WTC11 (cell line): ENCODE measurements around the gene DNAJB8.

Source experiments
- CREM ChIP-seq: sonication (generic); formaldehyde crosslinking; IDR thresholded peaks from 2 replicates; pipeline ENCODE4 v1.8.1; 2022; ENCODE audit warnings: mild to moderate bottlenecking, missing genetic modification reagents, moderate library complexity
- FOXP1 ChIP-seq: sonication (generic); formaldehyde crosslinking; IDR thresholded peaks from 2 replicates; pipeline ENCODE4 v1.8.0; 2022; ENCODE audit warnings: missing genetic modification reagents, mild to moderate bottlenecking, moderate library complexity, borderline replicate concordance
- GRHL2 ChIP-seq: fragments of 250-450 bp; sonication (Bioruptor Pico); IDR thresholded peaks from 2 replicates; pipeline ENCODE4 v1.8.0; 2022; ENCODE audit warnings: mild to moderate bottlenecking, moderate library complexity; ENCODE audit not compliant: insufficient replicate concordance, severe bottlenecking
- OVOL2 ChIP-seq: fragments of 250-450 bp; sonication (Bioruptor Pico); IDR thresholded peaks from 2 replicates; pipeline ENCODE4 v1.9.0; 2021; ENCODE audit warnings: mild to moderate bottlenecking, borderline replicate concordance
- SMAD3 ChIP-seq: sonication (generic); formaldehyde crosslinking; IDR thresholded peaks from 2 replicates; pipeline ENCODE4 v1.8.0; 2022; ENCODE audit warnings: missing genetic modification reagents, mild to moderate bottlenecking, borderline replicate concordance
- ZNF138 ChIP-seq: sonication (generic); formaldehyde crosslinking; conservative IDR thresholded peaks from 2 replicates; pipeline ENCODE4 v1.8.1; 2022; ENCODE audit warnings: mild to moderate bottlenecking, moderate library complexity, missing genetic modification reagents
- ZNF263 ChIP-seq: sonication (generic); formaldehyde crosslinking; IDR thresholded peaks from 2 replicates; pipeline ENCODE4 v1.8.1; 2022; ENCODE audit warnings: low read depth, mild to moderate bottlenecking, moderate library complexity, missing genetic modification reagents
- TF ChIP-seq, protein P1 (sequence below): fragments of 200-600 bp; IDR thresholded peaks from 2 replicates; pipeline ENCODE4 v1.8.0; 2022; ENCODE audit warnings: antibody characterized with exemption
- TF ChIP-seq, protein P2 (sequence below): sonication (generic); formaldehyde crosslinking; IDR thresholded peaks from 2 replicates; pipeline ENCODE4 v1.8.1; 2023; ENCODE audit warnings: mild to moderate bottlenecking, missing genetic modification reagents, moderate library complexity
- TF ChIP-seq, protein P3 (sequence below): sonication (generic); formaldehyde crosslinking; IDR thresholded peaks from 2 replicates; pipeline ENCODE4 v1.8.1; 2023; ENCODE audit warnings: mild to moderate bottlenecking, moderate library complexity, missing genetic modification reagents
- TF ChIP-seq, protein P4 (sequence below): sonication (generic); formaldehyde crosslinking; IDR thresholded peaks from 2 replicates; pipeline ENCODE4 v1.8.0; 2022; ENCODE audit warnings: mild to moderate bottlenecking, missing genetic modification reagents
- TF ChIP-seq, protein P5 (sequence below): sonication (generic); formaldehyde crosslinking; conservative IDR thresholded peaks from 2 replicates; pipeline ENCODE4 v1.8.1; 2022; ENCODE audit warnings: mild to moderate bottlenecking, missing genetic modification reagents
- TF ChIP-seq, protein P6 (sequence below): sonication (generic); formaldehyde crosslinking; IDR thresholded peaks from 2 replicates; pipeline ENCODE4 v1.8.0; 2022; ENCODE audit warnings: mild to moderate bottlenecking, missing genetic modification reagents

DNA sequence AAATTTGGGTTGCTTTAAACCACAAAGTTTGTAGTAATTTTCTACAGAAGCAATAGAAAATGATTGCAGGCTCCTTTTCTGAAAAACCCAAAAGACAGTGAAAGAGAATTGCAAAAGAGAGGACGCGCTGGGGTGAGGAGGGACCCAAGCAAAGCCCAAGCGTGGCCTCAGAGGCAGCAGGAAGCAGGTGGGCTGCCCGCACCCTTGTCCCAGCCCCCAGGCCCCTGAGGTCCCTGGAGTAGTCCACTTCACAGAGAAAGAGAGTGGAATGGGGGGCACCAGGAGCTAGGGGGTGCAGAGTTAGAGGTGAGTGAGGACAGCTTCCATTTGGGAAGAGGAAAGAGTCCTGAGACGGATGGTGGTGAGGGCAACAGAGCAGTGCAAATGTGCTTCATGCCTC lies 11.6 kb downstream of the DNAJB8 start:
- TF ChIP-seq FOXP1 (no peak), OVOL2 (CRISPR knock-in tag) (no peak), CREM (no peak), ZNF138 (CRISPR knock-in tag) (no peak), GRHL2 (CRISPR knock-in tag) (no peak), SMAD3 (CRISPR knock-in tag) (no peak), ZNF263 (CRISPR knock-in tag) (no peak)
- TF ChIP-seq, protein P1, sequence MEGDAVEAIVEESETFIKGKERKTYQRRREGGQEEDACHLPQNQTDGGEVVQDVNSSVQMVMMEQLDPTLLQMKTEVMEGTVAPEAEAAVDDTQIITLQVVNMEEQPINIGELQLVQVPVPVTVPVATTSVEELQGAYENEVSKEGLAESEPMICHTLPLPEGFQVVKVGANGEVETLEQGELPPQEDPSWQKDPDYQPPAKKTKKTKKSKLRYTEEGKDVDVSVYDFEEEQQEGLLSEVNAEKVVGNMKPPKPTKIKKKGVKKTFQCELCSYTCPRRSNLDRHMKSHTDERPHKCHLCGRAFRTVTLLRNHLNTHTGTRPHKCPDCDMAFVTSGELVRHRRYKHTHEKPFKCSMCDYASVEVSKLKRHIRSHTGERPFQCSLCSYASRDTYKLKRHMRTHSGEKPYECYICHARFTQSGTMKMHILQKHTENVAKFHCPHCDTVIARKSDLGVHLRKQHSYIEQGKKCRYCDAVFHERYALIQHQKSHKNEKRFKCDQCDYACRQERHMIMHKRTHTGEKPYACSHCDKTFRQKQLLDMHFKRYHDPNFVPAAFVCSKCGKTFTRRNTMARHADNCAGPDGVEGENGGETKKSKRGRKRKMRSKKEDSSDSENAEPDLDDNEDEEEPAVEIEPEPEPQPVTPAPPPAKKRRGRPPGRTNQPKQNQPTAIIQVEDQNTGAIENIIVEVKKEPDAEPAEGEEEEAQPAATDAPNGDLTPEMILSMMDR, result no peak
- TF ChIP-seq, protein P2, sequence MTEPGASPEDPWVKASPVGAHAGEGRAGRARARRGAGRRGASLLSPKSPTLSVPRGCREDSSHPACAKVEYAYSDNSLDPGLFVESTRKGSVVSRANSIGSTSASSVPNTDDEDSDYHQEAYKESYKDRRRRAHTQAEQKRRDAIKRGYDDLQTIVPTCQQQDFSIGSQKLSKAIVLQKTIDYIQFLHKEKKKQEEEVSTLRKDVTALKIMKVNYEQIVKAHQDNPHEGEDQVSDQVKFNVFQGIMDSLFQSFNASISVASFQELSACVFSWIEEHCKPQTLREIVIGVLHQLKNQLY (CRISPR knock-in tag), result no peak
- TF ChIP-seq, protein P3, sequence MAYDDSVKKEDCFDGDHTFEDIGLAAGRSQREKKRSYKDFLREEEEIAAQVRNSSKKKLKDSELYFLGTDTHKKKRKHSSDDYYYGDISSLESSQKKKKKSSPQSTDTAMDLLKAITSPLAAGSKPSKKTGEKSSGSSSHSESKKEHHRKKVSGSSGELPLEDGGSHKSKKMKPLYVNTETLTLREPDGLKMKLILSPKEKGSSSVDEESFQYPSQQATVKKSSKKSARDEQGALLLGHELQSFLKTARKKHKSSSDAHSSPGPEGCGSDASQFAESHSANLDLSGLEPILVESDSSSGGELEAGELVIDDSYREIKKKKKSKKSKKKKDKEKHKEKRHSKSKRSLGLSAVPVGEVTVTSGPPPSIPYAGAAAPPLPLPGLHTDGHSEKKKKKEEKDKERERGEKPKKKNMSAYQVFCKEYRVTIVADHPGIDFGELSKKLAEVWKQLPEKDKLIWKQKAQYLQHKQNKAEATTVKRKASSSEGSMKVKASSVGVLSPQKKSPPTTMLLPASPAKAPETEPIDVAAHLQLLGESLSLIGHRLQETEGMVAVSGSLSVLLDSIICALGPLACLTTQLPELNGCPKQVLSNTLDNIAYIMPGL (CRISPR knock-in tag), result no peak
- TF ChIP-seq, protein P4, sequence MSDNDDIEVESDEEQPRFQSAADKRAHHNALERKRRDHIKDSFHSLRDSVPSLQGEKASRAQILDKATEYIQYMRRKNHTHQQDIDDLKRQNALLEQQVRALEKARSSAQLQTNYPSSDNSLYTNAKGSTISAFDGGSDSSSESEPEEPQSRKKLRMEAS, result no peak
- TF ChIP-seq, protein P5, sequence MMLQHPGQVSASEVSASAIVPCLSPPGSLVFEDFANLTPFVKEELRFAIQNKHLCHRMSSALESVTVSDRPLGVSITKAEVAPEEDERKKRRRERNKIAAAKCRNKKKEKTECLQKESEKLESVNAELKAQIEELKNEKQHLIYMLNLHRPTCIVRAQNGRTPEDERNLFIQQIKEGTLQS (CRISPR knock-in tag), result no peak
- TF ChIP-seq, protein P6, sequence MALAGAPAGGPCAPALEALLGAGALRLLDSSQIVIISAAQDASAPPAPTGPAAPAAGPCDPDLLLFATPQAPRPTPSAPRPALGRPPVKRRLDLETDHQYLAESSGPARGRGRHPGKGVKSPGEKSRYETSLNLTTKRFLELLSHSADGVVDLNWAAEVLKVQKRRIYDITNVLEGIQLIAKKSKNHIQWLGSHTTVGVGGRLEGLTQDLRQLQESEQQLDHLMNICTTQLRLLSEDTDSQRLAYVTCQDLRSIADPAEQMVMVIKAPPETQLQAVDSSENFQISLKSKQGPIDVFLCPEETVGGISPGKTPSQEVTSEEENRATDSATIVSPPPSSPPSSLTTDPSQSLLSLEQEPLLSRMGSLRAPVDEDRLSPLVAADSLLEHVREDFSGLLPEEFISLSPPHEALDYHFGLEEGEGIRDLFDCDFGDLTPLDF (CRISPR knock-in tag), result no peak
